GM18861 (cell line): ENCODE results near the gene NAGS.
"Not testable (repeated sequence)": the region's sequence is repeated elsewhere in the genome, so short reads cannot be mapped to it uniquely, and the experiment has no call there.

Experiments used
- ATAC-seq: cut with Tn5 transposase; IDR thresholded peaks from one replicate; pipeline ENCODE4 v1.9.1; 2021; ENCODE audit not compliant: unreplicated experiment

The NAGS gene

GRCh38 chr17:43983515-43984411, 20.7 kb upstream of the NAGS start:
- ATAC-seq, result no peak

DNA sequence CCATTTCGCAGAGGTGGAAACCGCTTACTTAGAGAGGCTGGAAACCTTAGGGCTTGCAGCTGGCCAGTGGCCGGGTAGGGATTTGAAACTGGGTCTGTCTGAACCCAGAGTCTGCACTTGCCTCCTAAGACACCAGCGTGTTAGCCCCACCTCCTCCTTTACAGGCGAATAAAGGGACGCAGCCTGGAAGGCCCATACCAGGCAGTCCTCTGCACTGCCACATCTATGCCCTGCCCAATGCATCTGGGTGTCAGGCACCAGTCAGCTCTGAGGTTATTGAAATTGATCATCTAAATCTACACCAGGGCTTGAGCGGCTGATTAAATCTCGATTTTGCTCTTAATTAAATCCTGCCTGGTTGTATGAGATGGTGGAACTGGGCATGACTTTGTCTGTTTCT, 19.9 kb upstream of the NAGS start:
- ATAC-seq, result no peak

DNA sequence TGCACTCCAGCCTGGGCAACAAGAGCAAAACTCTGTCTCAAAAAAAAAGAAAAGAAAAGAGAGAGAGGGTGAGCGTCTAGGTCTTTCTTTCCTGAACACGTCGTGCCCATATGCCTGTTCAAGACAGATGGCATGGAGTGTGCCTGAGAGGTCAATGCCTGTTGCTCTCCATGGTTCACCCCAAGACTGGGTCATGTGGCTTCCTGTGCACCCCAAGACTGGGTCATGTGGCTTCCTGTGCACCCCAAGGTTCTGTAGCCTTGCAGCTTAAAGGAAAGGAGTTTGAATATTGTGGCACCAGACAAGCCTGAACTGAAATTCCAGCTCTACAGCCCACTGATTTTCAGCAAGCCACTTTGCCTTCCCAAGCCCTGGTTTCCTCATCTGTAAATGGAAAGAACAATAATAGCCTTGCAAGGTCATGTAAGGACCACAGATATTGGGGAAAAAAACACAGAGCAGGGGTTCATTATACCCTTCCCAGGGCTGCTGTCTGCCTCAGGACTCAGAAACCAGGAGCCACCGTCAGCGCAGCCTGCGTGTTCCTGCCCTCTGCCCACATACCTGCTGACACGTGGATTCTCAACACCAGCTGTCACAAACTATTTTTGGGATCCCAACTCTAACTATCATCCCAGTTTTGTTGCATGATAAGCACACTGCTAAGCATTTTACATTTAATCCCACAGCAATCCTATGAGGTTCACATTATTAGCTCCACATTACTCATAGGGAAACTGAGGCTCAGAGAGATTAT, 18.0 kb upstream of the NAGS start:
- no peak for ATAC-seq

DNA sequence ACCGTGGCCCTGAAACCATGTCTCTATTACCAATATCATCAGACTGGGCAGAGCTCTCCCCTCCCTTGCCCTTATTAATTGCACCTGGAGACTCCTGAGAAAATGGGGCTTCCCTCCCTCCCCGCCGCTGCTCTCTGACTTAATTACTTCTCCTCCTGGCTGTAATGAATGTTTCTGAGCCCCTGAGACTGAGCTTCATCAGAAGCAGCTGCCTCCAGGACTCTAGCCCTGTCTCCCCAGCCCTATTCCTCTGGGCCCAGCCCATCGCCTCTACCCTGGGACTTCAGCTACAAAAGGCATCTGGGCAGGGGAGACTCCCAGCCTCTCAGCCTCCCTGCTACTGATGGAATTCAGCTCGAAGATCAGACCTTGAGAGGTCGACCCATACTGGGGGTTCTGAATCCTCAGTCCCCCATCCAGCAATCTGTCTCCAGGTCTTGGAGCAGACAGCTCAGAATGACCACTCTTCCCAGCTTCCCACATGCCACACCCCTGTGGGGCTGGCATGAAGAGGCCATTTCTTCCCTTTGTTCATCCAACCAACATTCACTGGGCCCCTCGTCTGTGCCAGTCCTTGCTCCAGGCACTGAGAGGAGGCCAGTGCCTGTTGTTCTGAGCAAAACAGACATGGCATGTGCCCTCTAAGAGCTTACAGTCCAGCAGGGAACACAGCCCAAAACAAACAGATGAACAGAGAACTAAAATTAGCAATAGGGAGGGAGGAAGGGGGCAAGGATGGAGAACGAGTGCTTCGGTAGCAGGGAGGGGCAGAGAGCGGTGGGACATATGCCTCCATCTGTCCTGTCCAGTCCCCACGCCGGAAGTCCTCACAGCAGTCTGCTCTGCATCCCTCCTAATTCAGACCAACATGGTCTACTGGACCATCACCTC, 17.0 kb upstream of the NAGS start:
- no peak for ATAC-seq

- no peak for ATAC-seq
These were observed 16.1 kb upstream of the NAGS start for GRCh38 chr17:43988301-43988700.

DNA sequence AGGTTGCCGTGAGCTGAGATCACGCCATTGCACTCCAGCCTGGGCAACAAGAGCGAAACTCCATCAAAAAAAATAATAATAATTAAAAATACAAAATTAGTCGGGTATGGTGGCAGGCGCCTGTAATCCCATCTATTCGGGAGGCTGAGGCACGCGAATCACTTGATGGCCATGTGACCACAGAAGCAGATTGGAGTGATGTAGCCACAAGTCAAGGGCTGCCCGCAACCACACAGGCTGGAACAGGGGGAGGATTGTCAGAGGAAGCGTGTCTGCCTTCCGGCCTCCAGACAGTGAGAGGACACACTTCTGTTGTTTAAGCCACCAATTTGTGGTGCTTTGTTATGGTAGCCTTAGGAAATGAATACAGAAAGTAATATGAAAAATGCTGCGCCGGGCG, 11.8 kb upstream of the NAGS start:
- no peak for ATAC-seq

GRCh38 chr17:43994272-43995149, 9.9 kb upstream of the NAGS start:
- no peak for ATAC-seq

GRCh38 chr17:43995150-43995471, 9.3 kb upstream of the NAGS start:
- no peak for ATAC-seq

- ATAC-seq, result not testable (repeated sequence)
These were observed 7.2 kb upstream of the NAGS start for GRCh38 chr17:43997180-43997579.

DNA sequence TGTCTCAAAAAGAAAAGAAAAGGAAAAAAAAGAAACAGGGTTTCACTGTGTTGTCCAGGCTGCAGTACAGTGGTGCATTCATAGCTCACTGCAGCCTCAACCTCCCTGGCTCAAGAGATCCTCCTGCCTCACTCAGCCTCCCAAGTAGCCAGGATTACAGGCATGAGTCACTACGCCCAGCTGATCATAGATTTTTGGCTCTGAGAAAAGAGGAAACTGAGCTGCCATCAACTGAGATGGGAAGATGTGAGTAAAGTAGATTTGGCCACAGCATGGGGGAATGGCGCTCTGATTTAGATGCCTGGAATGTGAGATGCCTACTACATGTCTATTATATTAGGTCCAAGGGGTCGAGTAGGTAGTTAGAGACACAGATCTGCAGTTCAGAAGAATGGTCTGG, 5.9 kb upstream of the NAGS start:
- ATAC-seq, result no peak

GRCh38 chr17:43999024-43999423, 5.4 kb upstream of the NAGS start:
- ATAC-seq, result no peak

- ATAC-seq, result no peak
These were observed 4.1 kb upstream of the NAGS start for GRCh38 chr17:44000141-44000860.

- no peak for ATAC-seq
These were observed 3.5 kb upstream of the NAGS start for GRCh38 chr17:44000871-44001460.

DNA sequence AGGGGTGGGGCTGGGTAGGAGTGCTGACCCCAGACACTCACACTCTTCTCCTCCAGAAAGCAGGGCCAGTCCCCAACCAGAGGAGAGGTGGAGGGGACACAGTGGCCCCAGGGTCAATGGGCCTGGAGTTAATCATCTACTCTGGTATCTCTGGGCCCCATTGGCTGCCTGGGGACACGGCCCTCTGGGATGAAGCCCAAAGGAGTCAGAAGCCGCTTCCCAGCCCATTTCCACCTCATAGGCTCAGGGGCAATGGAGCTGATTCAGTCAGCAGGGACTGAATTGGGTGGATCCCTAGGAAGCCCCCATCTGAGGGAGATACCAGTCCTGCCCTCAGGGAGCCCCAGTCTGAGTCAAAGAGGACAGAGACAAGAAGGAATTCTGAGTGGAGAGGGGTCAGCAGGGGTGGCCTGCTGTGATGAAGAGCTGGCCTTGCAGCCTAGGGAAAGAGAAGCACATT, 2.9 kb upstream of the NAGS start:
- ATAC-seq, result no peak

DNA sequence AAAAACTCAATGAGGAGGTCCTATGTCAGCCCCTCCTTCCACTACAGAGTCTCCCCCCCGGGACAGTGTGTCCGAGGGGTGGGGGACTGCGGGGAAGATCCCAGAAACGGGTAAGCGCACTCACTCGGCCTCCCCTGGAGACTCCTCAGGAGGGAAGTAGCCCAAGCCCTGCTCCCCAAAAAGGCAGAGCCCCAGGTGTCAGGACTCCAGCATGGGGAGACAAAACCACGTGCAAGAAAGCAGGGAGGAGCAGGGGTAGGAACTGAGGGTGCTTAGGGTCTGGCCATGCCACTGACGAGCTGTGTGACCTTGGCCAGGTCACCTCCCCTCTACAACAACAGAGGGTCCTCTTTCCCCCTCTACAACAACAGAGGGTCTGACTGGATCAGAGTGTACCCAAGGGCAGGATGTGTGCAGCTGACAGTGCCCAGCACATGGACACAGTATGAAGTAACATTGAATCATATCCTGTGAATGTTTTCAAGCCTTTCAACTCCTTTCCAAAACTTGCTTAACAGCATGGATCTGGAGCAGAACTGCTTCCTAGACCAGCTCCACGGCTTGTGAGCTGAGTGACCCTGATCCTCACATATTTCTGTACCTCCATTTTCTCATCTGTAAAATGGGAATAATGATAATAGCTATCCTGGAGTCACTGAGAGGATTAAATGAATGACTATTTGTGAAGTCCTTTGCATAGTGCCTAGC, 2.1 kb upstream of the NAGS start:
- ATAC-seq, result no peak

DNA sequence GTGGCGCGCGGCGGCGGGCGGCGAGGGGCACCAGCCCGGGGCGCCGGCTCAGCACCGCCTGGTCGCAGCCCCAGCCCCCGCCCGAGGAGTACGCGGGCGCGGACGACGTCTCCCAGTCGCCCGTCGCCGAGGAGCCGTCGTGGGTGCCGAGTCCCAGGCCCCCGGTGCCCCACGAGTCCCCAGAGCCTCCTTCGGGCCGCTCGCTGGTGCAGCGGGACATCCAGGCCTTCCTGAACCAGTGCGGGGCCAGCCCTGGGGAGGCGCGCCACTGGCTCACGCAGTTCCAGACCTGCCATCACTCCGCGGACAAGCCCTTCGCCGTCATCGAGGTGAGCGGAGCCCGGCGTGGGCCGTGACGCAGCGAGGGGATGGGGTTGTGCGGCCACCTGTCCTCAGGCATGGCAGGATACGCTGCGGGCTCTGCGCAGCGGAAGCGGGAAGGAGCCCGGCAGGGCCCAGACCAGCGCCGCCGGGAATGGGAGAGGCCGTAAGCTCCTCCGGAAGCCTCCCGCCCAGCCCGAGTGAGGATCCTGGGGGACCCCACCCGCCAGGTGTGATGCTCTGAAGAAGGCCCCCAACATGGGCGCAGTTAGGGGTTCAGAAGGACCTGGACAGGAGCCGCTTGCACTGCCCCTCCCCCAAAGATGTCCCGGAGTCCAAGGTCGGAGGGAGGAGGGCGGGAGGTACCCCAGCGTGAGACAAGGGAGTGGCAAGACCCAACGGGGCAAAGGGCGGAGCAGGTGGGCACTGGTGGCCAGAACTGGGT, 522 bp downstream of the NAGS start:
- no peak for ATAC-seq

DNA sequence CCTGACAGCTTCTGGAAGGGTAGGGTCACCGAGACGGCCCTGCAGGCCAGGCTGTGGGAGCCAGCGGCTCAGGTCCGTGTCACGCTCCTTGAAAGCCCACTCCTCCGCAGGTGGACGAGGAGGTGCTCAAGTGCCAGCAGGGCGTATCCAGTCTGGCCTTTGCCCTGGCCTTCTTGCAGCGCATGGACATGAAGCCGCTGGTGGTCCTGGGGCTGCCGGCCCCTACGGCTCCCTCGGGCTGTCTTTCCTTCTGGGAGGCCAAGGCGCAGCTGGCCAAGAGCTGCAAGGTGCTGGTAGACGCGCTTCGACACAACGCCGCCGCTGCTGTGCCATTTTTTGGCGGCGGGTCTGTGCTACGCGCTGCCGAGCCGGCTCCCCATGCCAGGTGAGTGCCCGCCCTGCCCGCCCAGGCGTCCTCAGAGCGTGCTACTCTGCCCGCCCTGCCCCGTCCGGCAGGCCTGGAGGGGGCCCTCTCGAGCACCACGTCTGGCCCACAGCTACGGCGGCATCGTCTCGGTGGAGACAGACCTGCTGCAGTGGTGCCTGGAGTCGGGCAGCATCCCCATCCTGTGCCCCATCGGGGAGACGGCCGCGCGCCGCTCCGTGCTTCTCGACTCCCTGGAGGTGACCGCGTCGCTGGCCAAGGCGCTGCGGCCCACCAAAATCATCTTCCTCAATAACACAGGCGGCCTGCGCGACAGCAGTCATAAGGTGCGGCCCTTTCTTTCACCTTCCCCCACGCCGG, 1.3 kb downstream of the NAGS start:
- ATAC-seq, result no peak
